ENCODE measurements around the gene ATXN1.

ATXN1 gene

DNA sequence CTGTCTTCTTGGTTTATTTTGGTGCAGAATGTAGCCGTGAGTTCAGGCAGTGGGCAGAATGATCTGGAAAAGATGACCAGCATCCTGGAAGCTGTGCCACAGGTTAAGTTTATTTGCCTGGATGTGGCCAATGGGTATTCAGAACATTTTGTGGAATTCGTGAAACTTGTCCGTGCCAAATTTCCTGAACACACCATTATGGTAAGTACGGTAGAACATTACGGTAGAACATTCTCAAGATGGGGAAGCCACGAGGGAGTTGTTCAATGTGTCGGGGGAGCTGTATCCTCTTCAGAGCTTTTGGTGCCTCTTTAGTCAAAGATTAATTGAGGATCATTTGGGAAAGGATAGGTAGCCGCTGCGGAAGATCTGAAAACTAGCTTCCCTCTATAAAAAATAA, 506.7 kb downstream of the ATXN1 start (continued):
- TF ChIP-seq CREB5 (CRISPR knock-in tag; IDR thresholded peaks at IDR 0.05; ENCODE audit: low read depth) = no peak

DNA sequence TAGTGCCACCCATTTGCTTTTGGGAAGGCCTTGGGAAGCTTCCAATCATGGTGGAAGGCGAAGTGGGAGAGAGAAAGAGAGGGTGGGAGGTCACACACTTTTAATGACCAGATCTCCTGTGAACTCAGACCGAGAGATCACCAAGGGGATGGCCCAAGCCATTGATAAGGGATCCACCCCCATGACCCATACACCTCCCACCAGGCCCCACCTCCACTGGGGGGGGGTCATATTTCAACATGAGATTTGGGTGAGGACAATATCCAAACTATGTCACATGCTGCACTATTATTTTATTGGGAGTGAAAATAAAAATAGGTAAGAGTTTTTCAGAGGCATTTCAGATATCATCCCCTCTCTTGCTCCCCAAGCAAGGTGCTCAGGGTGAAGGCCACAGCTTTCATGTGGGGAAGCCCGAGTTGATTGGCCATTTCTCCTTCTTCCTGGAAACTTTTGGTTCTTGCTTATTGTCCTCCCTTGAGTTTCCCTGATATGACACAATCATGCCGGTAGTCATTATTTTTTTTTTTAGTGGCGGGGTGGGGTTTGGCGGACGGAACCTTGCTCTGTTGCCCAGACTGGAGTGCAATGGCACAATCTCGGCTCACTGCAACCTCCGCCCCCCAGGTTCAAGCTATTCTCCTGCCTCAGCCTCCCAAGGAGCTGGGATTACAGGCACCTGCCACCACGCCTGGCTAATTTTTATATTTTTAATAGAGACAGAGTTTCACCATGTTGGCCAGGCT, 507.7 kb downstream of the ATXN1 start:
- no peak for TF ChIP-seq POU6F1 (CRISPR knock-in tag; IDR thresholded peaks at IDR 0.05; ENCODE audit: borderline replicate concordance, low read depth)
- TF ChIP-seq ZNF565 (CRISPR knock-in tag; conservative IDR thresholded peaks at IDR 0.05; ENCODE audit: low read depth) = no peak
- TF ChIP-seq, protein P1, sequence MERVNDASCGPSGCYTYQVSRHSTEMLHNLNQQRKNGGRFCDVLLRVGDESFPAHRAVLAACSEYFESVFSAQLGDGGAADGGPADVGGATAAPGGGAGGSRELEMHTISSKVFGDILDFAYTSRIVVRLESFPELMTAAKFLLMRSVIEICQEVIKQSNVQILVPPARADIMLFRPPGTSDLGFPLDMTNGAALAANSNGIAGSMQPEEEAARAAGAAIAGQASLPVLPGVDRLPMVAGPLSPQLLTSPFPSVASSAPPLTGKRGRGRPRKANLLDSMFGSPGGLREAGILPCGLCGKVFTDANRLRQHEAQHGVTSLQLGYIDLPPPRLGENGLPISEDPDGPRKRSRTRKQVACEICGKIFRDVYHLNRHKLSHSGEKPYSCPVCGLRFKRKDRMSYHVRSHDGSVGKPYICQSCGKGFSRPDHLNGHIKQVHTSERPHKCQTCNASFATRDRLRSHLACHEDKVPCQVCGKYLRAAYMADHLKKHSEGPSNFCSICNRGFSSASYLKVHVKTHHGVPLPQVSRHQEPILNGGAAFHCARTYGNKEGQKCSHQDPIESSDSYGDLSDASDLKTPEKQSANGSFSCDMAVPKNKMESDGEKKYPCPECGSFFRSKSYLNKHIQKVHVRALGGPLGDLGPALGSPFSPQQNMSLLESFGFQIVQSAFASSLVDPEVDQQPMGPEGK (CRISPR knock-in tag; IDR thresholded peaks at IDR 0.05; ENCODE audit: borderline replicate concordance) = no peak
- TF ChIP-seq TCF4 (CRISPR knock-in tag; IDR thresholded peaks at IDR 0.05; ENCODE audit: borderline replicate concordance) = no peak
- TF ChIP-seq, protein P2, sequence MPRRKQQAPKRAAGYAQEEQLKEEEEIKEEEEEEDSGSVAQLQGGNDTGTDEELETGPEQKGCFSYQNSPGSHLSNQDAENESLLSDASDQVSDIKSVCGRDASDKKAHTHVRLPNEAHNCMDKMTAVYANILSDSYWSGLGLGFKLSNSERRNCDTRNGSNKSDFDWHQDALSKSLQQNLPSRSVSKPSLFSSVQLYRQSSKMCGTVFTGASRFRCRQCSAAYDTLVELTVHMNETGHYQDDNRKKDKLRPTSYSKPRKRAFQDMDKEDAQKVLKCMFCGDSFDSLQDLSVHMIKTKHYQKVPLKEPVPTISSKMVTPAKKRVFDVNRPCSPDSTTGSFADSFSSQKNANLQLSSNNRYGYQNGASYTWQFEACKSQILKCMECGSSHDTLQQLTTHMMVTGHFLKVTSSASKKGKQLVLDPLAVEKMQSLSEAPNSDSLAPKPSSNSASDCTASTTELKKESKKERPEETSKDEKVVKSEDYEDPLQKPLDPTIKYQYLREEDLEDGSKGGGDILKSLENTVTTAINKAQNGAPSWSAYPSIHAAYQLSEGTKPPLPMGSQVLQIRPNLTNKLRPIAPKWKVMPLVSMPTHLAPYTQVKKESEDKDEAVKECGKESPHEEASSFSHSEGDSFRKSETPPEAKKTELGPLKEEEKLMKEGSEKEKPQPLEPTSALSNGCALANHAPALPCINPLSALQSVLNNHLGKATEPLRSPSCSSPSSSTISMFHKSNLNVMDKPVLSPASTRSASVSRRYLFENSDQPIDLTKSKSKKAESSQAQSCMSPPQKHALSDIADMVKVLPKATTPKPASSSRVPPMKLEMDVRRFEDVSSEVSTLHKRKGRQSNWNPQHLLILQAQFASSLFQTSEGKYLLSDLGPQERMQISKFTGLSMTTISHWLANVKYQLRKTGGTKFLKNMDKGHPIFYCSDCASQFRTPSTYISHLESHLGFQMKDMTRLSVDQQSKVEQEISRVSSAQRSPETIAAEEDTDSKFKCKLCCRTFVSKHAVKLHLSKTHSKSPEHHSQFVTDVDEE (CRISPR knock-in tag; IDR thresholded peaks at IDR 0.05) = no peak
- TF ChIP-seq GLIS3 (CRISPR knock-in tag; IDR thresholded peaks at IDR 0.05) = no peak
- TF ChIP-seq ISL1 (CRISPR knock-in tag; IDR thresholded peaks at IDR 0.05) = no peak
- TF ChIP-seq CREB5 (CRISPR knock-in tag; IDR thresholded peaks at IDR 0.05; ENCODE audit: low read depth) = no peak
- no peak for TF ChIP-seq CSDC2 (CRISPR knock-in tag; IDR thresholded peaks at IDR 0.05)
- no peak for TF ChIP-seq ARNTL (CRISPR knock-in tag; IDR thresholded peaks at IDR 0.05; ENCODE audit: borderline replicate concordance, low read depth)
- no peak for TF ChIP-seq BACH2 (CRISPR knock-in tag; IDR thresholded peaks at IDR 0.05; ENCODE audit: borderline replicate concordance)
- no peak for TF ChIP-seq PPARA (CRISPR knock-in tag; IDR thresholded peaks at IDR 0.05; ENCODE audit: borderline replicate concordance)
- no peak for TF ChIP-seq ZC3H10 (CRISPR knock-in tag; IDR thresholded peaks at IDR 0.05)
- no peak for TF ChIP-seq CSRNP3 (CRISPR knock-in tag; IDR thresholded peaks at IDR 0.05)
- TF ChIP-seq OSR1 (CRISPR knock-in tag; IDR thresholded peaks at IDR 0.05) = no peak
- TF ChIP-seq RARB (CRISPR knock-in tag; IDR thresholded peaks at IDR 0.05) = no peak
- ATAC-seq = no peak

DNA sequence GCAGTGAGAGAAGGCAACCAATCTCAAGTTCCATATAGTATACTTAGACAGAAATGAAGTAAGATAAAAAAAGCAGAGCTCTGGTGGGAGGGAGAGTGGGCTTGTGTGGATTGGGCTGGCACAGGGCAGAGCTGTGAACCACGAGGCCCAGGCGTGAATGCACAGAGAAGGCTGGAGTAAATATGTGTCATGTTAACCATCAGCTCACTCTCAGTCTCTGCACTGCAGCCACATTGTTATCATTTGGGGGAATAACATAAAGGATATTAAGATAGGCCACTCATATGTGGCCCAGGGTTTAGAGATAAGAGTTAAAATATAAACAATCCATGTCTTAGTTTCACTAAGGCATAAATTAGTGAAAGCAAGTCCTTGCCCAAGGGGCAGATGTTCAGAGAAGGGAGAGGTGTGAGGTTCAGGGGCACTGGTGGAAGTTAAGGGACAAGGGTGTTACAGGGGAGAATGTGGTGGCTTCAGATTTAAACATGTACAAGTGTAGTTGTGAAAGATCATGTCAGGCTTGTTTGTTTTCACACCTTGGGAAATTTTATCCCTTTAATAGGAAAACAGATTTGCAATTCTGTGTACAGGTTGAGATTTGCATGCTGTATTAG, 508.5 kb downstream of the ATXN1 start:
- TF ChIP-seq ZNF8 (CRISPR knock-in tag; IDR thresholded peaks at IDR 0.05) (no peak), PPARA (CRISPR knock-in tag; IDR thresholded peaks at IDR 0.05; ENCODE audit: borderline replicate concordance) (no peak)
- ATAC-seq = no peak
